Heart right ventricle (tissue), 16 donors: ENCODE results near the gene PPIE. TPM values are rescaled to one million over a fixed set of nuclear protein-coding genes. Genes with fewer than 3 reads are reported as not detected.

ENCODE experiments used
- ATAC-seq, 8 donors: fragments of 200-7000 bp; cut with Tn5 transposase; one replicate each; pipeline ENCODE4 v1.9.1; 2020; ENCODE audit warnings: mild to moderate bottlenecking in 8 of 8, moderate library complexity in 8 of 8, moderate number of reproducible peaks in 1 of 8
- DNase-seq, 2 donors: peaks; one replicate each; pipeline ENCODE4 v3.0.0-alpha.2; 2020
- H3K27ac ChIP-seq, 10 donors: fragments of 200-600 bp; sonication (generic) in 2 of 10; one replicate each; pipeline versions ENCODE4 v1.5.0 to v1.8.0; 2020 to 2022; ENCODE audit warnings: mild to moderate bottlenecking in 3 of 10
- H3K27me3 ChIP-seq, 7 donors: fragments of 200-600 bp; one replicate each; pipeline ENCODE4 v1.8.0; 2021 to 2022; ENCODE audit warnings: mild to moderate bottlenecking in 2 of 7
- H3K36me3 ChIP-seq, 9 donors: fragments of 200-600 bp; sonication (generic) in 1 of 9; one replicate each; pipeline versions ENCODE4 v1.5.0 to v1.8.0; 2020 to 2022; ENCODE audit warnings: mild to moderate bottlenecking in 2 of 9
- H3K4me1 ChIP-seq, 9 donors: fragments of 200-600 bp; sonication (generic) in 1 of 9; one replicate each; pipeline versions ENCODE4 v1.5.0 to v1.8.0; 2020 to 2022; ENCODE audit warnings: mild to moderate bottlenecking in 4 of 9
- H3K4me3 ChIP-seq, 10 donors: fragments of 200-600 bp; sonication (generic) in 2 of 10; one replicate each; pipeline versions ENCODE4 v1.5.0 to v1.8.0; 2020 to 2022; ENCODE audit warnings: mild to moderate bottlenecking in 7 of 10, moderate library complexity in 2 of 10
- H3K9me3 ChIP-seq, 11 donors: fragments of 200-600 bp in 10 of 11; sonication (generic) in 2 of 11; one replicate each; pipeline versions ENCODE4 v1.5.0 to v1.8.0; 2013 to 2022; ENCODE audit warnings: mild to moderate bottlenecking in 2 of 11, control low read depth in 1 of 11, moderate library complexity in 1 of 11
- CTCF ChIP-seq, 9 donors: fragments of 200-600 bp; sonication (generic) in 2 of 9; IDR thresholded peaks; one replicate each; pipeline versions ENCODE4 v1.5.0 to v1.8.0; 2021 to 2022; ENCODE audit warnings: antibody characterized with exemption in 9 of 9, mild to moderate bottlenecking in 5 of 9, moderate library complexity in 1 of 9
- WGBS, 2 donors: extraction: QIAGEN DNeasy Blood & Tissue Kit; methylation state at CpG; one replicate each; pipeline ENCODE4 v1.1.7; 2013; ENCODE audit warnings: inconsistent platforms in 1 of 2; 5-methylcytosine and 5-hydroxymethylcytosine counted together
- intact Hi-C, 10 donors: fragments of 100-400 bp; cut with DNase I; formaldehyde crosslinking; loops; one replicate each; pipeline versions ENCODE4 v1.11.1 to v1.14.2; 2022
- polyA plus RNA-seq, 2 donors: library from polyadenylated mRNA; stranded (reverse); fragments of 200-250 nt; gene quantifications; one replicate each; pipeline ENCODE4 v1.2.3, GENCODE V29; 2013
- total RNA-seq, 10 donors: library from RNA; stranded (reverse); fragmentation: NEBNext Ultra II Directional in 3 of 10; extraction: Animal tissue kit (Norgen Biotek cat#: 25700) in 3 of 10; gene quantifications; one replicate each; pipeline versions ENCODE4 v1.2.1 to v1.2.4, GENCODE V29; 2021 to 2023
- donor health status: Arrhythmogenic right ventricular cardiomyopathy.
- donor health status: ischemic (EF 13 %, LVEDD 7.1; RV severe dilation, severe dysfunction).
- donor health status: healthy with polysubstance abuse.
- donor health status: DM: no; HTN: yes; CAD: no.
- donor health status: DM: no; HTN: no; CAD: no.
- donor health status: ischemic (EF 25% LVEDD 6.9; RV normal size, moderate dysfunction).
- donor health status: ischemic (EF 25% LVEDD 5.7; RV mildly dilated, moderate dysfunction).
- donor health status: healthy.
- donor health status: DM: yes; HTN: yes; CAD: no.
- donor health status: Ischemic cardiomyopathy.
- donor health status: ischemic (EF 35%, LVEDD 5.7; RV mildly dilated, moderate dysfunction).
- donor health status: nonischemic (EF 11% LVEDD 7.7; RV severe dilation, severe dysfunction).
- donor health status: DM: yes; HTN: yes; CAD: no.
- donor health status: PGD.
- donor health status: ischemic (EF 29% LVEDD 5.4; RV normal size, mild dysfunction).
- donor health status: nonischemic (EF 23%, LVEDD 6.1; RV moderate dilation, normal function).

Gene PPIE
- total and polyA plus RNA-seq, 12 donors, result 28.0 to 49.5 (median 31.3) TPM

GRCh38 chr1:39732730-39733129 lies 6.0 kb upstream of the PPIE start:
- Histone ChIP-seq H3K4me3 (no peak overlapping the region), H3K27me3 (peaks cover 0 to 82% (median 64%) of the 10 kb centered on the region in 7 donors), H3K4me1 (peaks cover 0 to 9% (median 0%) of the 10 kb centered on the region in 9 donors), H3K27ac (no peak overlapping the region), H3K9me3 (no peaks in the 10 kb centered on the region), H3K36me3 (no peaks in the 10 kb centered on the region)
- ATAC-seq (peak in 1 of 8 donors; percentile 21), DNase-seq (no peak)
- intact Hi-C loops, result no loop called here
- TF ChIP-seq CTCF (IDR thresholded peaks at IDR 0.05), result no peak
- 61 to 69% methylated on average over 3 of the region's 3 CpGs for WGBS, 2 donors

GRCh38 chr1:39733161-39733560 lies 5.5 kb upstream of the PPIE start:
- ATAC-seq, result peak in 7 of 8 donors; percentile 43 to 87 (median 83)
- peaks cover 0 to 77% (median 60%) of the 10 kb centered on the region in 7 donors for H3K27me3 ChIP-seq
- H3K27ac ChIP-seq, result no peak overlapping the region
- no peak overlapping the region for H3K4me3 ChIP-seq
- no peak for TF ChIP-seq CTCF (IDR thresholded peaks at IDR 0.05)
- 53 to 54% methylated on average over 7 of the region's 7 CpGs for WGBS, 2 donors
- H3K4me1 ChIP-seq, result peaks cover 0 to 10% (median 0%) of the 10 kb centered on the region in 9 donors
- H3K36me3 ChIP-seq, result no peaks in the 10 kb centered on the region
- intact Hi-C loops, result no loop called here
- DNase-seq, result peak in 1 of 2 donors; percentile 25
- no peaks in the 10 kb centered on the region for H3K9me3 ChIP-seq

GRCh38 chr1:39735731-39736130 lies 3.0 kb upstream of the PPIE start:
- no peak for TF ChIP-seq CTCF (IDR thresholded peaks at IDR 0.05)
- intact Hi-C loops, result no loop called here
- Histone ChIP-seq H3K4me1 (peaks cover 4 to 32% (median 10%) of the 10 kb centered on the region in 9 donors), H3K9me3 (no peaks in the 10 kb centered on the region), H3K36me3 (peaks cover 0 to 9% (median 0%) of the 10 kb centered on the region in 9 donors), H3K27me3 (peaks cover 0 to 52% (median 36%) of the 10 kb centered on the region in 7 donors), H3K4me3 (no peak overlapping the region), H3K27ac (no peak overlapping the region)
- no peak for ATAC-seq
- 70 to 77% methylated on average over 3 of the region's 3 CpGs for whole genome bisulfite sequencing, 2 donors
- DNase-seq, result no peak

GRCh38 chr1:39737546-39738169 lies 1.0 kb upstream of the PPIE start:
- no peak overlapping the region for H3K27ac ChIP-seq
- peaks cover 0 to 32% (median 18%) of the 10 kb centered on the region in 7 donors for H3K27me3 ChIP-seq
- intact Hi-C loops, result no loop called here
- WGBS, 2 donors, result 74 to 76% methylated on average over 9 of the region's 9 CpGs
- no peak for ATAC-seq
- no peak overlapping the region for H3K4me3 ChIP-seq
- peaks cover 0 to 28% (median 6%) of the 10 kb centered on the region in 9 donors for H3K36me3 ChIP-seq
- DNase-seq, result no peak
- no peak for TF ChIP-seq CTCF (IDR thresholded peaks at IDR 0.05)
- peaks cover 4 to 32% (median 10%) of the 10 kb centered on the region in 9 donors for H3K4me1 ChIP-seq
- no peaks in the 10 kb centered on the region for H3K9me3 ChIP-seq
